PFSK-1 (cell line): ENCODE measurements around the gene RDX.

Experiments used
- FOXP2 ChIP-seq: optimal IDR thresholded peaks from 2 replicates; pipeline ENCODE3; 2011; ENCODE audit warnings: borderline replicate concordance, control low read depth, inconsistent platforms; ENCODE audit not compliant: insufficient read depth; ENCODE audit errors: extremely low read length, extremely low read depth
- POLR2AphosphoS5 ChIP-seq: IDR thresholded peaks from 2 replicates; pipeline ENCODE4 v1.6.1; 2012; ENCODE audit warnings: low read depth, mild to moderate bottlenecking, control low read depth, low read length, moderate library complexity
- SIN3A ChIP-seq: IDR thresholded peaks from 2 replicates; pipeline ENCODE4 v1.6.1; 2012; ENCODE audit warnings: mild to moderate bottlenecking, low read length, moderate library complexity, borderline replicate concordance; ENCODE audit not compliant: insufficient read depth
- TAF1 ChIP-seq: IDR thresholded peaks from 2 replicates; pipeline ENCODE4 v1.6.1; 2012; ENCODE audit warnings: low read length, control low read depth, borderline replicate concordance; ENCODE audit not compliant: insufficient read depth
- TF ChIP-seq, protein P1 (sequence below), 2 experiments: IDR thresholded peaks; 2 replicates each; pipeline versions ENCODE4 v1.6.1 to v1.8.0; 2011 to 2012; ENCODE audit warnings: low read depth in 2 of 2, low read length in 2 of 2, control low read depth in 1 of 2, inconsistent platforms in 1 of 2, mild to moderate bottlenecking in 1 of 2, moderate library complexity in 1 of 2; ENCODE audit not compliant: insufficient read depth in 1 of 2

The RDX gene

DNA sequence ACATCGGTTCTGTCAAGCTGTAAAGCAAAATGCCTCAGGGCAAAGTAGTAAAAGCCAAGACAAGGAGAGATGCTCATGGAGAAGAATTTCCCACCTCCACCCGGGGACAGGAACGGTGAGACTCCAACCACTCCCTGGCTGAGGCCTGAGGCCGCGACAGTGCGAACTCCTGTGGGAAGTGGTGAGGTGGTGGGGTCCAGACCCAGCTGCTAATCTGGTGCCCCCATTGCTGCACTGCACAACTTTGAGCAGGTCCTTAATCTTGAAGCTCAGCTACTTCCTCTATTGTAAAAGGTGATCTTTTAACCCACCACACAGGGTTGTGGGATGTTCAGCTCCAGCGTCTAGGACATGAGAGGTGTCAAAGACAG lies 119.3 kb downstream of the RDX start:
- TF ChIP-seq SIN3A (no peak), FOXP2 (no peak), POLR2AphosphoS5 (no peak), TAF1 (no peak)
- TF ChIP-seq, protein P1, sequence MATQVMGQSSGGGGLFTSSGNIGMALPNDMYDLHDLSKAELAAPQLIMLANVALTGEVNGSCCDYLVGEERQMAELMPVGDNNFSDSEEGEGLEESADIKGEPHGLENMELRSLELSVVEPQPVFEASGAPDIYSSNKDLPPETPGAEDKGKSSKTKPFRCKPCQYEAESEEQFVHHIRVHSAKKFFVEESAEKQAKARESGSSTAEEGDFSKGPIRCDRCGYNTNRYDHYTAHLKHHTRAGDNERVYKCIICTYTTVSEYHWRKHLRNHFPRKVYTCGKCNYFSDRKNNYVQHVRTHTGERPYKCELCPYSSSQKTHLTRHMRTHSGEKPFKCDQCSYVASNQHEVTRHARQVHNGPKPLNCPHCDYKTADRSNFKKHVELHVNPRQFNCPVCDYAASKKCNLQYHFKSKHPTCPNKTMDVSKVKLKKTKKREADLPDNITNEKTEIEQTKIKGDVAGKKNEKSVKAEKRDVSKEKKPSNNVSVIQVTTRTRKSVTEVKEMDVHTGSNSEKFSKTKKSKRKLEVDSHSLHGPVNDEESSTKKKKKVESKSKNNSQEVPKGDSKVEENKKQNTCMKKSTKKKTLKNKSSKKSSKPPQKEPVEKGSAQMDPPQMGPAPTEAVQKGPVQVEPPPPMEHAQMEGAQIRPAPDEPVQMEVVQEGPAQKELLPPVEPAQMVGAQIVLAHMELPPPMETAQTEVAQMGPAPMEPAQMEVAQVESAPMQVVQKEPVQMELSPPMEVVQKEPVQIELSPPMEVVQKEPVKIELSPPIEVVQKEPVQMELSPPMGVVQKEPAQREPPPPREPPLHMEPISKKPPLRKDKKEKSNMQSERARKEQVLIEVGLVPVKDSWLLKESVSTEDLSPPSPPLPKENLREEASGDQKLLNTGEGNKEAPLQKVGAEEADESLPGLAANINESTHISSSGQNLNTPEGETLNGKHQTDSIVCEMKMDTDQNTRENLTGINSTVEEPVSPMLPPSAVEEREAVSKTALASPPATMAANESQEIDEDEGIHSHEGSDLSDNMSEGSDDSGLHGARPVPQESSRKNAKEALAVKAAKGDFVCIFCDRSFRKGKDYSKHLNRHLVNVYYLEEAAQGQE (IDR thresholded peaks at IDR 0.05; ENCODE audit: insufficient read depth in 1 of 2, low read depth in 2 of 2, low read length in 2 of 2) = no peak

DNA sequence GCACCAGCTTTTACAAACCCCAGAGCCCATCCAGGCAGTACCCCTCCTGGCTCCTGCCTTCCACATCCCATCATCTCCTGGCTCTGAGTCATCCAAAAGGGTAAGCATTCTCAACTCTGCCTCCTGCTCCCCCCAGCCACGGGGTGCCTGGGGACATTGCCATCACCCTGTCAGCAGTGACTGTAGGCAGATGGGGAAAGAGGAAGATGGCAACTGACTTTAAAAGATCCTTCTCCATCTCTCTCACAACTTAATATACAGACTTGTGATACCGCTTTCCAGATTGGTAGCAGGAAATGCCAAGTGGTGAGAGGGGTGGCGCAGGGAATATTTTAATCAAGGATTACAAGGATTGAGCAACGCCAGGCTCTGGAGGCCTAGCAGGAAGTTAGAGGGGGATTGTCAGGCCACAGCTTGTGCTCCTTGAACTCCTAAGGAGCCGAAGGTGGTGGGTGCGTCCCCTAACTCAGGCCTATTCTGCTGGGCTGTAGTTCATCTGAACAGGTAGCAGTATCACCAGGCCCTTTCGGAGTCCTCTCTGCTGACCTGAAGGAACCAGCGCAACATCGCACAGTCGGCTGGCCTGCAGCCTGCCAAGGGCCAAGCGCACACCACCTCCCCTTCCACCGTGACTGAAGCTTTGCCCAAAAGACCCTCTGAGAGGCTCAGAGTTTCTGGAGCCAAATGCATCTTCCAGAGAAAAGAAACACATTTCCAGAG lies 119.9 kb downstream of the RDX start:
- TF ChIP-seq TAF1 (no peak), POLR2AphosphoS5 (no peak)

DNA sequence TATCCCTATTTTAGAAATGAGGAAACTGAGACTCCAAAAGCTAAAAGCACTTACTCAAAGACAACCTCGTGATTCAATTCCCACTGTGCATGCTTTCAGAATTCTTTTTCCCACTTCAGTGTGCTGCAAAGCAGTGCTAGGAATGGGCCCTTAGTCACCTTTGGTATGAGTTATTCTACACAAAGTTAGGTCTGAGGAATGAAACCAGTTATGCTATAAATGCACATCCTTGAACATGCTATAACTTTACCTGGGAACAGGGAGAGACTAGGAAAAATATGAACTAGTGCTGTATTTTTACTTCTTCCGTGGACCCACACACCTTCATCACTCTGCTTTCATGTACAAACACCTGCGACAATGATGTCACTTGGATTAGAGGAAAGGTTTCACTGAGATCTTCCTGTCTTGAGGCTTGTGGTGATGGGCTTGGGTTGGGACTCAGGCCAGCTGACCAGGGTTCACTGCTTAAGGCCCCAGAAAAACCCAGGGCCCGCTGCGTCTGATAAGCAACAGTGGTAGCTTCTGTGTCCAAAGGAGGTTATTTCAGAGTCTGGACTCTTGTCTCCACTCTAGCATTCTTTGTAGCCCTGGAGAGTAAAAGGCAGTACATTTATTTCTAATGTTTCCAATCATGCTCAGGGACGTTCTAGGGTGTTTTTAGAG lies 121.6 kb downstream of the RDX start:
- TF ChIP-seq TAF1 (no peak), SIN3A (no peak), FOXP2 (no peak)
- TF ChIP-seq, protein P1 (IDR thresholded peaks at IDR 0.05; ENCODE audit: insufficient read depth in 1 of 2, low read depth in 2 of 2, low read length in 2 of 2) = no peak

DNA sequence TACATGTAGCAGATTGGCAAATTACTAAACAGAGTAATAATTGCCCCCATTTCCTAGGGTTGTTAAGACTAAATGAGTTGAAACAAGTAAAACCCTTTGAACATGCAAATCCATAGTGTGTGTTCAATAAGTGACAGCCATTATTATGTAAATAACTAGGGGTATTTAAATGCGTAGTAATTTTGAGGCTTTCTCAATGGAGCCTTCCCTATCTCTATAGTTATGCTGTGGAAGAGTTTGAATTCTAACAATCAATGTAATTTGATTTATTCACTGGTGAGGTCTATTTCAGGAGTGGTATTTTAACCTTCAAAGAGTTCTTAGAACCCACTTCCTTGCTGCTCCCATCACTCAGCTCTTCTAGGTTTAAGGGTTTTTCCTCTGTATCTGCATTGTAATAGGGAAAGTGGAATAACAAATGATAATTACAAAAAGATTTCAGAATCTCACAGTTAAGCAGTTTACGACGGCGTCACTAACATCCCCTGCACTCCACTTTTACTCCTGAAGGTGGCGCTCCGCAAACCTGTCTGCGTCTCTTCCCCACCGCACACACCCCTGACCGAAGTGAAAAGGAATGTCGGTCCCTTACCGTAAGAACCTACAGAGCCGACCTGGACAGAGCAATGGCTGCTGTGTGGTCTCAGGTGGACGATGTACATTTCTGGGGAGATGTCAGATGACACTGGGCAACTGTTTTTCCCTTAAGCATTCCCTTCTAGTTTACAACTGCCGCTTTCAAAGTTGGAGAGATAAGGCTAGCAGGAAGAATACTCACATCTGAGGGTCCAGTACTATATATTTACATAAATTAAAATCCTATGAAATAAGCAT lies 122.4 kb downstream of the RDX start:
- TF ChIP-seq SIN3A (no peak), POLR2AphosphoS5 (no peak; the same call in 1 of the 2 replicates), FOXP2 (no peak), TAF1 (no peak)
- TF ChIP-seq, protein P1 (IDR thresholded peaks at IDR 0.05; ENCODE audit: insufficient read depth in 1 of 2, low read depth in 2 of 2, low read length in 2 of 2) = no peak

DNA sequence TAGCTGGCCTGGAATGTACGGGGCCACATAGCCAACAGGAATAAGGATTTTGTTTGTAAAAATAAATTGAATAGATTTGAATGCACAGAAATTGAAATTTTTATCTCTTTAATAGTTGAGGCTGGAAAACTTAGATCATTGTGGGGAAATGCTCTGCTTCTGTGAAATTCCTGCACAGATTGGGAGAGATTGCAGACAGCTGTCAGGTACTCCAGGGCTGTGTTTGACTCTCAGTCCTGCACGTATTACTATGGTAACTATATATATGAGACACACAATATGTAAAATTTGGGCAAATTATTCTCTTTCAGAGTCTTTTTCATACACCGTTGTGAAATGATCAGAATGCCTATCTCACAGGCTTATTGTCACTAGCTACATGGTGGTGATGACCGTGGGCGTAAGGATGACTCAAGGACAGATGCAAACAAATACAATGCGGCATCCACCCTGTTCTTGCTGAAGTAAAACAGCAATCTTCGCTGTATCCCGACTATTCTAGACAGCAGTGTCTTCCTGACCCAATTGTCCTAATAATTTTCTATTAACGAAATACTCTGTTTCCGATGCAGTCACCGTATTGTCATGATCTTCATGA lies 123.8 kb downstream of the RDX start:
- TF ChIP-seq FOXP2 (no peak), TAF1 (no peak), SIN3A (no peak), POLR2AphosphoS5 (no peak)

DNA sequence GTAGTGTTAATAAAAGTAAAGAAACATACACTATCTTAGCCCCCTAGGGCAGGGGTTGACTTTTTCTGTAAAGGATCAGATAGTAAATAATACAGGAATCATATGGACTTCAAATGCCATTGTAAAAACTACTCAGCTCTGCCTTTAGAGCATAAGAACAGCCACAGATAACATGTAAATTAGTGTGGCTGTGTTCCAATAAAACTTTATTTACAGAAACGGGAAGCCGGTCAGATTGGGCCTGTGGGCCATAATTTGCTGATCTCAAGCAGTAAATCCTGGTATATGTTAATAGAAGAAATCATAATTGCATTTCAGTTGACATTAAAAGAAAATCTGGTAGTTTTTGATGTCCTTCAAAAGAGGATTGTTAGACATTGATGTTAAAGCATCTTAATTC lies 126.7 kb downstream of the RDX start:
- TF ChIP-seq SIN3A = no peak
- no peak for TF ChIP-seq FOXP2
- TF ChIP-seq, protein P1 (IDR thresholded peaks at IDR 0.05; ENCODE audit: insufficient read depth in 1 of 2, low read depth in 2 of 2, low read length in 2 of 2) = no peak
- no peak for TF ChIP-seq POLR2AphosphoS5
- TF ChIP-seq TAF1 = no peak
